HepG2 (cell line): ENCODE data around the gene NRDE2. TPM values are rescaled to one million over a fixed set of nuclear protein-coding genes. Genes with fewer than 3 reads are reported as not detected.

Experiments
- ATAC-seq: fragments of 200-7000 bp; cut with Tn5 transposase; 3 replicates; pipeline ENCODE4 v1.9.1; 2020; ENCODE audit warnings: mild to moderate bottlenecking, moderate library complexity
- BruUV-seq: library from RNA; stranded (reverse); fragments of 400-500 nt; replicated peaks from 2 replicates; lab custom pipeline; 2021; lab: Mats Ljungman, UMichigan
- CTCF ChIA-PET: fragments of 300-600 bp; formaldehyde crosslinking; extraction: SDS; loops from one replicate; lab custom pipeline; 2021; ENCODE audit warnings: low total read pairs, inconsistent platforms, low intra/inter-chr PET ratio; lab: Yijun Ruan, JAX
- POLR2A ChIA-PET: fragments of 350-600 bp; sonication (Branson Sonifier 250); formaldehyde crosslinking; loops from one replicate; lab custom pipeline; 2020; ENCODE audit warnings: antibody characterized with exemption, inconsistent platforms; lab: Yijun Ruan, JAX
- DNase-seq: peaks from one replicate; pipeline ENCODE4 v3.0.0-alpha.2; 2015; ENCODE audit warnings: low spot score
- FAIRE-seq: peaks from 3 replicates; lab custom pipeline; 2011; peaks lifted over from hg19 to GRCh38; lab: Jason Lieb, UNC
- H2AFZ ChIP-seq: one replicate; pipeline ENCODE4 v1.6.1; 2011; ENCODE audit warnings: low read length, inconsistent platforms
- H3K27ac ChIP-seq: fragments of 300-600 bp; 3 replicates; pipeline ENCODE4 v1.8.0; 2011; ENCODE audit warnings: mixed run types, mild to moderate bottlenecking, mixed read lengths, low read length, inconsistent platforms; ENCODE audit not compliant: insufficient read depth; ENCODE audit errors: extremely low read length
- H3K27me3 ChIP-seq, 2 experiments: fragments of 200-600 bp in 1 of 2; 2 replicates in 1 of 2; 3 replicates in 1 of 2; pipeline versions ENCODE4 v1.6.0 to v1.8.0; 2011; ENCODE audit warnings: low read length in 2 of 2, mild to moderate bottlenecking in 2 of 2, moderate library complexity in 2 of 2, inconsistent platforms in 1 of 2; ENCODE audit not compliant: insufficient read depth in 2 of 2, control insufficient read depth in 1 of 2
- H3K36me3 ChIP-seq, 2 experiments: fragments of 200-600 bp in 1 of 2; replicated peaks in 1 of 2; 2 replicates in 1 of 2; 3 replicates in 1 of 2; pipeline versions ENCODE4 v1.5.1 to v1.8.0; 2011; ENCODE audit warnings: low read length in 2 of 2, inconsistent platforms in 1 of 2; ENCODE audit not compliant: insufficient read depth in 2 of 2, control insufficient read depth in 1 of 2
- H3K4me1 ChIP-seq: 2 replicates; pipeline ENCODE4 v1.5.1; 2012; ENCODE audit warnings: low read length, inconsistent platforms; ENCODE audit not compliant: insufficient read depth
- H3K4me2 ChIP-seq: 2 replicates; pipeline ENCODE4 v1.6.0; 2011; ENCODE audit warnings: low read depth, low read length, inconsistent platforms
- H3K4me3 ChIP-seq, 3 experiments: fragments of 200-600 bp in 1 of 3; sonication (generic), shearing (Covaris generic) in 1 of 3; replicated peaks in 1 of 3; 2 replicates each; pipeline ENCODE4 v1.5.1; 2011 to 2016; ENCODE audit warnings: low read length in 3 of 3, inconsistent platforms in 2 of 3, low read depth in 2 of 3, mild to moderate bottlenecking in 2 of 3, control low read depth in 1 of 3, mixed read lengths in 1 of 3; ENCODE audit not compliant: insufficient read depth in 1 of 3
- H3K79me2 ChIP-seq: one replicate; pipeline ENCODE4 v1.6.1; 2011; ENCODE audit warnings: low read length, inconsistent platforms; ENCODE audit not compliant: insufficient read depth
- H3K9ac ChIP-seq: 2 replicates; pipeline ENCODE4 v1.6.0; 2011; ENCODE audit warnings: mild to moderate bottlenecking, low read depth, low read length, inconsistent platforms; ENCODE audit not compliant: insufficient read depth
- H3K9me3 ChIP-seq: 2 replicates; pipeline ENCODE4 v1.5.1; 2012; ENCODE audit warnings: mild to moderate bottlenecking, low read length
- H4K20me1 ChIP-seq: 2 replicates; pipeline ENCODE4 v1.6.0; 2011; ENCODE audit warnings: inconsistent platforms, mild to moderate bottlenecking, low read length, moderate library complexity; ENCODE audit not compliant: insufficient read depth
- CREB3 ChIP-seq: sonication (generic); formaldehyde crosslinking; IDR thresholded peaks from 2 replicates; pipeline ENCODE4 v1.5.0; 2020; ENCODE audit warnings: missing genetic modification reagents
- KDM5B ChIP-seq: sonication (generic); formaldehyde crosslinking; IDR thresholded peaks from 2 replicates; pipeline ENCODE4 v1.4.0; 2020; ENCODE audit warnings: missing genetic modification reagents, mild to moderate bottlenecking, borderline replicate concordance
- MAFF ChIP-seq: IDR thresholded peaks from 2 replicates; pipeline ENCODE4 v1.6.1; 2011; ENCODE audit warnings: low read depth, low read length, improper control_type of control experiment
- MAFK ChIP-seq, 2 experiments: IDR thresholded peaks in 1 of 2; conservative IDR thresholded peaks in 1 of 2; 2 replicates each; pipeline ENCODE4 v1.6.1; 2011; ENCODE audit warnings: improper control_type of control experiment in 2 of 2, low read length in 2 of 2
- MATR3 ChIP-seq: sonication (generic); formaldehyde crosslinking; IDR thresholded peaks from 2 replicates; pipeline ENCODE4 v1.4.0; 2020; ENCODE audit warnings: missing genetic modification reagents
- RELA ChIP-seq: sonication (generic); formaldehyde crosslinking; IDR thresholded peaks from 2 replicates; pipeline ENCODE4 v1.4.0; 2020; ENCODE audit warnings: missing genetic modification reagents
- SAFB2 ChIP-seq: sonication (generic); formaldehyde crosslinking; IDR thresholded peaks from 2 replicates; pipeline ENCODE4 v1.5.1; 2020; ENCODE audit warnings: missing genetic modification reagents, low read depth, mild to moderate bottlenecking, borderline replicate concordance
- SMARCE1 ChIP-seq: fragments of 450-650 bp; IDR thresholded peaks from 2 replicates; pipeline ENCODE4 v1.6.1; 2017; ENCODE audit warnings: borderline replicate concordance
- ZNF24 ChIP-seq: fragments of 450-650 bp; IDR thresholded peaks from 2 replicates; pipeline ENCODE4 v1.6.1; 2017; ENCODE audit warnings: antibody characterized with exemption, mild to moderate bottlenecking
- ZNF460 ChIP-seq: sonication (generic); formaldehyde crosslinking; IDR thresholded peaks from 2 replicates; pipeline ENCODE4 v1.5.1; 2020; ENCODE audit warnings: missing genetic modification reagents, mild to moderate bottlenecking, borderline replicate concordance
- ZNF572 ChIP-seq: sonication (generic); formaldehyde crosslinking; IDR thresholded peaks from 2 replicates; pipeline ENCODE4 v1.5.1; 2020; ENCODE audit warnings: mild to moderate bottlenecking, missing genetic modification reagents
- WGBS: methylation state at CpG from one replicate; pipeline ENCODE4 v1.1.6; 2017; ENCODE audit warnings: low lambda C conversion rate; 5-methylcytosine and 5-hydroxymethylcytosine counted together
- in situ Hi-C: cut with HindIII; loops from 2 replicates; pipeline ENCODE4 v1.10.0; 2017; ENCODE audit warnings: low pct_unique_long_range_greater_than_20kb; ENCODE audit not compliant: extremely low pct_ligation_motif_present
- intact Hi-C: fragments of 100-400 bp; cut with micrococcal nuclease; formaldehyde crosslinking; loops from one replicate; pipeline ENCODE4 v1.10.0; 2022; ENCODE audit not compliant: unreplicated experiment
- polyA plus RNA-seq, 8 experiments: library from polyadenylated mRNA; depleted of rRNA in 3 of 8; stranded (reverse) in 7 of 8; unstranded in 1 of 8; fragments of >200 nt; fragmentation: Illumina TruSeq in 4 of 8; extraction: Trizol in 4 of 8; gene quantifications; 2 replicates each; pipeline versions ENCODE4 v1.2.1 to v1.2.3, GENCODE V29; 2011 to 2016; ENCODE audit warnings: low read depth in 4 of 8, missing spikeins in 1 of 8, mixed read lengths in 1 of 8; ENCODE audit not compliant: insufficient read depth in 1 of 8
- total RNA-seq, 5 experiments: library from RNA; depleted of rRNA; stranded (reverse); fragments of >200 nt; fragmentation: Illumina TruSeq; extraction: Trizol; gene quantifications; 2 replicates each; pipeline ENCODE4 v1.2.3, GENCODE V29; 2016; ENCODE audit warnings: low read depth in 1 of 5

Gene NRDE2
- total and polyA plus RNA-seq, 2 of the 13 experiments (the other 11 are each of a cell fraction or from before 2014, with no cell fraction given), result 5.6 to 12.5 TPM

DNA sequence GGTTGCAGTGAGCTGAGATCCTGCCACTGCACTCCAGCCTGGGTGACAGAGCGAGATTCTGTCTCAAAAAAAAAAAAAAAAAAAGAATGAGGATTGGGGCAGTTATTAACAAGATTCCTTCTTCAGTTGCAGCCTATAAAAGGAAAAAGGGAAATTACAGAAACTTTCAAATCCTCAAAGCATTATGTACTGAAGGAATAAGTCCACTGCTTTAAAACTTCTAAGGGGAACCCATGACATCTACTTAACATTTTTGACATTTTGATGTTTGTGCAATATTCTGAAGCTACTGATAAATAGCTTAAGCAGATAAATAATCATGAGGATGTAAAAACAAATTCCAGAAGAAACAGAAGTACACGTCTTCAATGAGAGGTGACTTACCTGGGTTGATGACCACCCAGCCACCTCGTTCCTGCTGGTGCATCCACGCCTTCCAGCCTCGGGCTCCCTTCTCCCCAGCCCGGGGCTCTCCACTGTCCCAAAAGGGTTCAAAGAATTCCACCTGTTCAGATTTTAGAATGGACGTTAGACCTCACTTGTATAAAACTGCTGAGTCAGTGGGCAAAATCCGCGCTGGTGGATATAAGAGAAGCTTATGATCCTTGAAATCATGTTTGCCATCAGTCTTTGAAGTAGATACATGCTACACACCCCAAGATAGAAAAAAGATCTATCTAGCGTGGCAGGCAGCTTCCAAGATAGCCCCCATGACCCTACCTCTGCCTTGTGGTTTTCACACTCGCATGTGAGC, 33.7 kb downstream of the NRDE2 start:
- Histone ChIP-seq H3K9ac (no peak overlapping the region), H3K9me3 (no peaks in the 10 kb centered on the region), H3K27ac (no peak overlapping the region), H2AFZ (no peak overlapping the region), H3K4me2 (no peak overlapping the region), H3K36me3 (peaks cover 4 to 41% of the 10 kb centered on the region in 2 experiments; a peak in 3 of 5 replicates), H3K79me2 (no peaks in the 10 kb centered on the region)
- no peak for ATAC-seq
- ChIA-PET CTCF (no interaction called here), POLR2A (no interaction called here)
- intact Hi-C loops (no loop called here), in situ Hi-C loops (no loop called here)
- 96% methylated on average over 11 of the region's 11 CpGs for WGBS
- BruUV-seq, result no TSS peak
- peak; percentile 51 for TF ChIP-seq MAFF
- TF ChIP-seq MAFK (conservative IDR thresholded peaks at IDR 0.05 in 1 of 2, IDR thresholded peaks at IDR 0.05 in 1 of 2; ENCODE audit: low read length in 2 of 2), result peak; percentile 45 to 77; a peak in 3 of 4 replicates
- TF ChIP-seq SMARCE1, result no peak
- TF ChIP-seq, all 625 proteins: peak for 2
- DNase-seq (no peak), FAIRE-seq (no peak)
- Histone ChIP-seq H3K27me3 (no peaks in the 10 kb centered on the region), H3K4me1 (peaks cover 11% of the 10 kb centered on the region), H3K4me3 (no peak overlapping the region), H4K20me1 (no peaks in the 10 kb centered on the region)

DNA sequence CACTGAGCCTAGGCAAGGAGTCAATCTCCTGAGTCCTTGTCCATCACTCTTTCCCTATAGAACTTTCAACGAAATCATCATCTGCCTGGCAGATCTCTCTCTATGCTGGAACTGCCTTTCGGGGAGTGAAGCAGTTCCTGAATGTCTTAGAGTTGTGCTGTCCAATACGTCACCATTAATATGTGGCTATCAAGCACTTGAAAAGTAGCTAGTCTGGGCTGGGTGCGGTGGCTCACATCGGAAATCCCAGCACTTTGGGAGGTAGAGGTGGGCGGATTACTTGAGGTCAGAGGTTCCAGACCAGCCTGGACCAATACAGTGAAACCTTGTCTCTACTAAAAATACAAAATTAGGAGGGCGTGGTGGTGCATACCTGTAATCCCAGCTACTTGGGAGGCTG, 35.1 kb downstream of the NRDE2 start:
- intact Hi-C loops, result no loop called here
- 97% methylated on average over 7 of the region's 7 CpGs for WGBS
- no TSS peak for BruUV-seq
- no peak overlapping the region for H3K4me3 ChIP-seq
- TF ChIP-seq ZNF572 (CRISPR knock-in tag) (no peak), CREB3 (CRISPR knock-in tag) (no peak), SAFB2 (CRISPR knock-in tag) (no peak), ZNF24 (no peak), KDM5B (no peak), RELA (no peak), MATR3 (no peak), ZNF460 (no peak)
- TF ChIP-seq, all 625 proteins: peak for 0
- no peak overlapping the region for H2AFZ ChIP-seq
- in situ Hi-C loops, result no loop called here
- H3K36me3 ChIP-seq, result peaks cover 4 to 44% of the 10 kb centered on the region in 2 experiments; a peak in 4 of 5 replicates
- peaks cover under 1% of the 10 kb centered on the region for H3K4me1 ChIP-seq
- H3K27ac ChIP-seq, result no peak overlapping the region
- DNase-seq (no peak), ATAC-seq (no peak), FAIRE-seq (no peak)
- POLR2A ChIA-PET, result no interaction called here
- H3K79me2 ChIP-seq, result no peaks in the 10 kb centered on the region
- no peak overlapping the region for H3K4me2 ChIP-seq
- H3K9ac ChIP-seq, result no peak overlapping the region
- H3K27me3 ChIP-seq, result no peaks in the 10 kb centered on the region
- no peaks in the 10 kb centered on the region for H3K9me3 ChIP-seq
- H4K20me1 ChIP-seq, result no peaks in the 10 kb centered on the region
- CTCF ChIA-PET, result no interaction called here
